ENCODE data around the gene GAS2.

GAS2 gene

GRCh38 chr11:22656130-22656529 is 10.3 kb upstream of the GAS2 start:
- H3K9ac ChIP-seq (ENCODE audit: low read depth, low read length, poor library complexity) = no peak overlapping the region
- no peak for DNase-seq (ENCODE audit: low spot score)

GRCh38 chr11:22657101-22657694 is 9.2 kb upstream of the GAS2 start:
- Histone ChIP-seq H3K18ac (ENCODE audit: low read length) (no peak overlapping the region), H3K79me1 (ENCODE audit: low read depth, low read length) (no peaks in the 10 kb centered on the region), H3K4me1 (ENCODE audit: control insufficient read depth in 2 of 2, insufficient read depth in 1 of 2, low read depth in 1 of 2, low read length in 2 of 2) (peaks cover 0 to 4% of the 10 kb centered on the region in 2 donors), H2BK5ac (ENCODE audit: low read length) (no peak overlapping the region), H3K27me3 (ENCODE audit: control insufficient read depth in 3 of 3, insufficient read depth in 3 of 3, low read depth in 1 of 3, low read length in 3 of 3) (no peaks in the 10 kb centered on the region), H3K4me3 (ENCODE audit: low read length in 2 of 2) (no peak overlapping the region), H4K8ac (ENCODE audit: low read depth, low read length) (no peak overlapping the region), H2BK15ac (ENCODE audit: low read length) (no peak overlapping the region), H2BK120ac (ENCODE audit: low read depth, low read length) (no peak overlapping the region), H2AFZ (ENCODE audit: low read length) (peak overlapping the region; percentile 59), H4K91ac (ENCODE audit: low read depth, low read length, poor library complexity) (no peak overlapping the region), H3K14ac (ENCODE audit: low read length) (no peak overlapping the region), H2AK5ac (ENCODE audit: low read depth, low read length) (no peak overlapping the region), H3K36me3 (replicated peaks in 1 of 2; ENCODE audit: control insufficient read depth in 2 of 2, insufficient read depth in 2 of 2, low read length in 2 of 2) (no peaks in the 10 kb centered on the region), H3K23ac (ENCODE audit: low read depth, low read length, poor library complexity) (no peak overlapping the region), H3K4ac (ENCODE audit: low read length) (no peak overlapping the region), H3K9me3 (replicated peaks in 1 of 2; ENCODE audit: control insufficient read depth in 2 of 2, insufficient read depth in 1 of 2, low read depth in 1 of 2, low read length in 2 of 2) (no peaks in the 10 kb centered on the region), H3K9ac (ENCODE audit: low read depth, low read length, poor library complexity) (no peak overlapping the region), H2BK12ac (ENCODE audit: low read length) (no peak overlapping the region), H3K4me2 (ENCODE audit: insufficient read depth, low read length, poor library complexity, severe bottlenecking) (no peak overlapping the region), H3K27ac (replicated peaks; ENCODE audit: low read length) (no peak overlapping the region)
- no peak for DNase-seq (ENCODE audit: low spot score)
- WGBS, 2 donors (ENCODE audit: extremely low coverage in 2 of 2, insufficient read length in 2 of 2, insufficient replicate concordance in 1 of 2) = no CpG with 5 or more reads among the region's 1 CpG

More at GRCh38 chr11:22656130-22656529, 10.3 kb upstream of the GAS2 start:
- no peak overlapping the region for H3K18ac ChIP-seq (ENCODE audit: low read length)
- no peak overlapping the region for H2BK12ac ChIP-seq (ENCODE audit: low read length)
- no peak overlapping the region for H2AFZ ChIP-seq (ENCODE audit: low read length)
- no peak overlapping the region for H4K8ac ChIP-seq (ENCODE audit: low read depth, low read length)
- H4K91ac ChIP-seq (ENCODE audit: low read depth, low read length, poor library complexity) = no peak overlapping the region
- no peak overlapping the region for H2BK120ac ChIP-seq (ENCODE audit: low read depth, low read length)
- no peak overlapping the region for H3K4ac ChIP-seq (ENCODE audit: low read length)
- H2BK15ac ChIP-seq (ENCODE audit: low read length) = no peak overlapping the region
- no peak overlapping the region for H2AK5ac ChIP-seq (ENCODE audit: low read depth, low read length)
- peaks cover 0 to 4% of the 10 kb centered on the region in 2 donors for H3K4me1 ChIP-seq (ENCODE audit: control insufficient read depth in 2 of 2, insufficient read depth in 1 of 2, low read depth in 1 of 2, low read length in 2 of 2)
- H3K4me3 ChIP-seq (ENCODE audit: low read length in 2 of 2) = no peak overlapping the region
- no peaks in the 10 kb centered on the region for H3K36me3 ChIP-seq (replicated peaks in 1 of 2; ENCODE audit: control insufficient read depth in 2 of 2, insufficient read depth in 2 of 2, low read length in 2 of 2)
- H3K23ac ChIP-seq (ENCODE audit: low read depth, low read length, poor library complexity) = no peak overlapping the region
- H3K79me1 ChIP-seq (ENCODE audit: low read depth, low read length) = no peaks in the 10 kb centered on the region
- H2BK5ac ChIP-seq (ENCODE audit: low read length) = no peak overlapping the region
- H3K27ac ChIP-seq (replicated peaks; ENCODE audit: low read length) = no peak overlapping the region
- no peak overlapping the region for H3K4me2 ChIP-seq (ENCODE audit: insufficient read depth, low read length, poor library complexity, severe bottlenecking)
- H3K27me3 ChIP-seq (ENCODE audit: control insufficient read depth in 3 of 3, insufficient read depth in 3 of 3, low read depth in 1 of 3, low read length in 3 of 3) = no peaks in the 10 kb centered on the region
- no peak overlapping the region for H3K14ac ChIP-seq (ENCODE audit: low read length)
- no peaks in the 10 kb centered on the region for H3K9me3 ChIP-seq (replicated peaks in 1 of 2; ENCODE audit: control insufficient read depth in 2 of 2, insufficient read depth in 1 of 2, low read depth in 1 of 2, low read length in 2 of 2)

- Histone ChIP-seq H2BK120ac (ENCODE audit: low read depth, low read length) (no peak overlapping the region), H2BK5ac (ENCODE audit: low read length) (no peak overlapping the region), H3K27me3 (ENCODE audit: control insufficient read depth in 3 of 3, insufficient read depth in 3 of 3, low read depth in 1 of 3, low read length in 3 of 3) (no peaks in the 10 kb centered on the region), H4K91ac (ENCODE audit: low read depth, low read length, poor library complexity) (no peak overlapping the region), H3K4me3 (ENCODE audit: low read length in 2 of 2) (no peak overlapping the region), H2AFZ (ENCODE audit: low read length) (no peak overlapping the region), H2BK15ac (ENCODE audit: low read length) (no peak overlapping the region), H3K9me3 (replicated peaks in 1 of 2; ENCODE audit: control insufficient read depth in 2 of 2, insufficient read depth in 1 of 2, low read depth in 1 of 2, low read length in 2 of 2) (no peaks in the 10 kb centered on the region), H4K8ac (ENCODE audit: low read depth, low read length) (no peak overlapping the region), H2BK12ac (ENCODE audit: low read length) (no peak overlapping the region), H3K4ac (ENCODE audit: low read length) (no peak overlapping the region), H3K18ac (ENCODE audit: low read length) (no peak overlapping the region), H3K27ac (replicated peaks; ENCODE audit: low read length) (no peak overlapping the region), H3K36me3 (replicated peaks in 1 of 2; ENCODE audit: control insufficient read depth in 2 of 2, insufficient read depth in 2 of 2, low read length in 2 of 2) (no peaks in the 10 kb centered on the region), H3K4me2 (ENCODE audit: insufficient read depth, low read length, poor library complexity, severe bottlenecking) (no peak overlapping the region), H3K9ac (ENCODE audit: low read depth, low read length, poor library complexity) (no peak overlapping the region), H3K79me1 (ENCODE audit: low read depth, low read length) (no peaks in the 10 kb centered on the region), H2AK5ac (ENCODE audit: low read depth, low read length) (no peak overlapping the region), H3K4me1 (ENCODE audit: control insufficient read depth in 2 of 2, insufficient read depth in 1 of 2, low read depth in 1 of 2, low read length in 2 of 2) (peaks cover 0 to 4% of the 10 kb centered on the region in 2 donors), H3K23ac (ENCODE audit: low read depth, low read length, poor library complexity) (no peak overlapping the region), H3K14ac (ENCODE audit: low read length) (no peak overlapping the region)
- no CpG with 5 or more reads among the region's 1 CpG for WGBS, 2 donors (ENCODE audit: extremely low coverage in 2 of 2, insufficient read length in 2 of 2, insufficient replicate concordance in 1 of 2)
- no peak for DNase-seq (ENCODE audit: low spot score)
Observed at GRCh38 chr11:22659783-22660182, 6.6 kb upstream of the GAS2 start.

GRCh38 chr11:22666688-22667439 is 453 bp downstream of the GAS2 start:
- no peak overlapping the region for H2AK5ac ChIP-seq (ENCODE audit: low read depth, low read length)
- no peaks in the 10 kb centered on the region for H3K79me1 ChIP-seq (ENCODE audit: low read depth, low read length)
- H3K4me3 ChIP-seq (ENCODE audit: low read length in 2 of 2) = peak overlapping the region; percentile 46 to 78
- H3K18ac ChIP-seq (ENCODE audit: low read length) = peak overlapping the region; percentile 87
- peak overlapping the region; percentile 31 for H3K23ac ChIP-seq (ENCODE audit: low read depth, low read length, poor library complexity)
- no CpG with 5 or more reads among the region's 40 CpGs for WGBS, 2 donors (ENCODE audit: extremely low coverage in 2 of 2, insufficient read length in 2 of 2, insufficient replicate concordance in 1 of 2)
- no peak overlapping the region for H2BK120ac ChIP-seq (ENCODE audit: low read depth, low read length)
- H3K4ac ChIP-seq (ENCODE audit: low read length) = no peak overlapping the region
- H2BK12ac ChIP-seq (ENCODE audit: low read length) = no peak overlapping the region
- H3K4me1 ChIP-seq (ENCODE audit: control insufficient read depth in 2 of 2, insufficient read depth in 1 of 2, low read depth in 1 of 2, low read length in 2 of 2) = peaks cover 3 to 9% of the 10 kb centered on the region in 2 donors
- peak overlapping the region; percentile 82 for H3K14ac ChIP-seq (ENCODE audit: low read length)
- peak overlapping the region; percentile 86 for H3K4me2 ChIP-seq (ENCODE audit: insufficient read depth, low read length, poor library complexity, severe bottlenecking)
- no peak overlapping the region for H2BK15ac ChIP-seq (ENCODE audit: low read length)
- no peaks in the 10 kb centered on the region for H3K27me3 ChIP-seq (ENCODE audit: control insufficient read depth in 3 of 3, insufficient read depth in 3 of 3, low read depth in 1 of 3, low read length in 3 of 3)
- peak; percentile 39 for DNase-seq (ENCODE audit: low spot score)
- no peaks in the 10 kb centered on the region for H3K36me3 ChIP-seq (replicated peaks in 1 of 2; ENCODE audit: control insufficient read depth in 2 of 2, insufficient read depth in 2 of 2, low read length in 2 of 2)
- H4K8ac ChIP-seq (ENCODE audit: low read depth, low read length) = no peak overlapping the region
- H3K27ac ChIP-seq (replicated peaks; ENCODE audit: low read length) = no peak overlapping the region
- no peak overlapping the region for H4K91ac ChIP-seq (ENCODE audit: low read depth, low read length, poor library complexity)
- H3K9ac ChIP-seq (ENCODE audit: low read depth, low read length, poor library complexity) = peak overlapping the region; percentile 81
- H2AFZ ChIP-seq (ENCODE audit: low read length) = peak overlapping the region; percentile 94
- H3K9me3 ChIP-seq (replicated peaks in 1 of 2; ENCODE audit: control insufficient read depth in 2 of 2, insufficient read depth in 1 of 2, low read depth in 1 of 2, low read length in 2 of 2) = no peaks in the 10 kb centered on the region
- H2BK5ac ChIP-seq (ENCODE audit: low read length) = no peak overlapping the region

Measured in neuronal stem cell (in vitro differentiated cells).